ENCODE data around the gene HBG2. TPM values are rescaled to one million over a fixed set of nuclear protein-coding genes. Genes with fewer than 3 reads are reported as not detected.

The HBG2 gene
- total and polyA plus RNA-seq, 4 experiments from 2014 or later = not detected

GRCh38 chr11:5286901-5287300 lies 32.3 kb upstream of the HBG2 start:
- Mint-ChIP-seq H3K4me3 (no peak overlapping the region), H3K27me3 (peaks cover 0 to 1% of the 10 kb centered on the region in 2 donors), H3K36me3 (no peaks in the 10 kb centered on the region), H3K4me1 (no peaks in the 10 kb centered on the region), H3K27ac (no peak overlapping the region), H3K9me3 (peaks cover 0 to 2% (median 0%) of the 10 kb centered on the region in 8 donors)
- no peaks in the 10 kb centered on the region for H3K36me3 ChIP-seq (ENCODE audit: insufficient read depth, low read length)
- no peak overlapping the region for H3K4me3 ChIP-seq (ENCODE audit: low read length in 2 of 2)
- POLR2A ChIA-PET (ENCODE audit: partially characterized antibody) = no interaction called here
- CTCF ChIA-PET (ENCODE audit: partially characterized antibody) = no interaction called here
- no peaks in the 10 kb centered on the region for H3K27me3 ChIP-seq (ENCODE audit: insufficient read depth, low read length)
- DNase-seq = no peak
- H3K4me1 ChIP-seq (ENCODE audit: insufficient read depth, low read length) = no peaks in the 10 kb centered on the region
- no peaks in the 10 kb centered on the region for H3K9me3 ChIP-seq (ENCODE audit: control insufficient read depth in 1 of 2, low read length in 2 of 2)
- intact Hi-C loops (cut with micrococcal nuclease) = no loop called here
- H3K27ac ChIP-seq (ENCODE audit: low read depth, low read length) = no peak overlapping the region

- Histone ChIP-seq H3K27me3 (ENCODE audit: insufficient read depth, low read length) (no peaks in the 10 kb centered on the region), H3K4me1 (ENCODE audit: insufficient read depth, low read length) (no peaks in the 10 kb centered on the region), H3K9me3 (ENCODE audit: control insufficient read depth in 1 of 2, low read length in 2 of 2) (no peaks in the 10 kb centered on the region), H3K27ac (ENCODE audit: low read depth, low read length) (no peak overlapping the region), H3K4me3 (ENCODE audit: low read length in 2 of 2) (no peak overlapping the region), H3K36me3 (ENCODE audit: insufficient read depth, low read length) (no peaks in the 10 kb centered on the region)
- ChIA-PET CTCF (ENCODE audit: partially characterized antibody) (no interaction called here), POLR2A (ENCODE audit: partially characterized antibody) (no interaction called here)
- H3K4me1 Mint-ChIP-seq = no peaks in the 10 kb centered on the region
- H3K36me3 Mint-ChIP-seq = no peaks in the 10 kb centered on the region
- intact Hi-C loops (cut with micrococcal nuclease) = no loop called here
- H3K27me3 Mint-ChIP-seq = peaks cover 0 to 1% of the 10 kb centered on the region in 2 donors
- H3K9me3 Mint-ChIP-seq = peaks cover 0 to 2% (median 0%) of the 10 kb centered on the region in 8 donors
- DNase-seq = no peak
- H3K4me3 Mint-ChIP-seq = no peak overlapping the region
- H3K27ac Mint-ChIP-seq = no peak overlapping the region
Observed at GRCh38 chr11:5286351-5286750, 31.8 kb upstream of the HBG2 start.

GRCh38 chr11:5285703-5286340 lies 31.2 kb upstream of the HBG2 start:
- peaks cover 0 to 1% of the 10 kb centered on the region in 2 donors for H3K27me3 Mint-ChIP-seq
- H3K36me3 Mint-ChIP-seq = no peaks in the 10 kb centered on the region
- no peaks in the 10 kb centered on the region for H3K4me1 Mint-ChIP-seq
- CTCF ChIA-PET (ENCODE audit: partially characterized antibody) = no interaction called here
- Histone ChIP-seq H3K27me3 (ENCODE audit: insufficient read depth, low read length) (no peaks in the 10 kb centered on the region), H3K4me1 (ENCODE audit: insufficient read depth, low read length) (no peaks in the 10 kb centered on the region), H3K36me3 (ENCODE audit: insufficient read depth, low read length) (no peaks in the 10 kb centered on the region), H3K9me3 (ENCODE audit: control insufficient read depth in 1 of 2, low read length in 2 of 2) (no peaks in the 10 kb centered on the region), H3K4me3 (ENCODE audit: low read length in 2 of 2) (no peak overlapping the region), H3K27ac (ENCODE audit: low read depth, low read length) (no peak overlapping the region)
- POLR2A ChIA-PET (ENCODE audit: partially characterized antibody) = no interaction called here
- H3K27ac Mint-ChIP-seq = no peak overlapping the region
- intact Hi-C loops (cut with micrococcal nuclease) = no loop called here
- H3K9me3 Mint-ChIP-seq = peaks cover 0 to 1% (median 0%) of the 10 kb centered on the region in 8 donors
- no peak overlapping the region for H3K4me3 Mint-ChIP-seq
- DNase-seq = no peak

- intact Hi-C loops (cut with micrococcal nuclease) = no loop called here
- Mint-ChIP-seq H3K4me3 (no peak overlapping the region), H3K27ac (no peak overlapping the region), H3K36me3 (no peaks in the 10 kb centered on the region), H3K9me3 (no peaks in the 10 kb centered on the region), H3K27me3 (peaks cover 1 to 2% of the 10 kb centered on the region in 2 donors), H3K4me1 (no peaks in the 10 kb centered on the region)
- H3K36me3 ChIP-seq (ENCODE audit: insufficient read depth, low read length) = no peaks in the 10 kb centered on the region
- ChIA-PET CTCF (ENCODE audit: partially characterized antibody) (no interaction called here), POLR2A (ENCODE audit: partially characterized antibody) (no interaction called here)
- H3K4me3 ChIP-seq (ENCODE audit: low read length in 2 of 2) = no peak overlapping the region
- no peak for DNase-seq
- H3K27ac ChIP-seq (ENCODE audit: low read depth, low read length) = no peak overlapping the region
- H3K27me3 ChIP-seq (ENCODE audit: insufficient read depth, low read length) = no peaks in the 10 kb centered on the region
- H3K9me3 ChIP-seq (ENCODE audit: control insufficient read depth in 1 of 2, low read length in 2 of 2) = no peaks in the 10 kb centered on the region
- H3K4me1 ChIP-seq (ENCODE audit: insufficient read depth, low read length) = no peaks in the 10 kb centered on the region
Observed at GRCh38 chr11:5284637-5285036, 30.1 kb upstream of the HBG2 start.

GRCh38 chr11:5283882-5284281 lies 29.3 kb upstream of the HBG2 start:
- no peaks in the 10 kb centered on the region for H3K4me1 Mint-ChIP-seq
- Histone ChIP-seq H3K4me1 (ENCODE audit: insufficient read depth, low read length) (no peaks in the 10 kb centered on the region), H3K27me3 (ENCODE audit: insufficient read depth, low read length) (no peaks in the 10 kb centered on the region), H3K27ac (ENCODE audit: low read depth, low read length) (no peak overlapping the region), H3K4me3 (ENCODE audit: low read length in 2 of 2) (no peak overlapping the region), H3K36me3 (ENCODE audit: insufficient read depth, low read length) (no peaks in the 10 kb centered on the region), H3K9me3 (ENCODE audit: control insufficient read depth in 1 of 2, low read length in 2 of 2) (no peaks in the 10 kb centered on the region)
- no peak overlapping the region for H3K4me3 Mint-ChIP-seq
- H3K9me3 Mint-ChIP-seq = no peaks in the 10 kb centered on the region
- DNase-seq = no peak
- intact Hi-C loops (cut with micrococcal nuclease) = no loop called here
- POLR2A ChIA-PET (ENCODE audit: partially characterized antibody) = no interaction called here
- peaks cover 1 to 2% of the 10 kb centered on the region in 2 donors for H3K27me3 Mint-ChIP-seq
- CTCF ChIA-PET (ENCODE audit: partially characterized antibody) = no interaction called here
- H3K27ac Mint-ChIP-seq = no peak overlapping the region
- no peaks in the 10 kb centered on the region for H3K36me3 Mint-ChIP-seq

GRCh38 chr11:5283086-5283485 lies 28.5 kb upstream of the HBG2 start:
- Mint-ChIP-seq H3K4me1 (no peaks in the 10 kb centered on the region), H3K9me3 (no peaks in the 10 kb centered on the region), H3K36me3 (no peaks in the 10 kb centered on the region), H3K4me3 (no peak overlapping the region), H3K27ac (no peak overlapping the region), H3K27me3 (peaks cover 1 to 2% of the 10 kb centered on the region in 2 donors)
- H3K36me3 ChIP-seq (ENCODE audit: insufficient read depth, low read length) = no peaks in the 10 kb centered on the region
- H3K9me3 ChIP-seq (ENCODE audit: control insufficient read depth in 1 of 2, low read length in 2 of 2) = no peaks in the 10 kb centered on the region
- intact Hi-C loops (cut with micrococcal nuclease) = no loop called here
- no peak for DNase-seq
- H3K4me1 ChIP-seq (ENCODE audit: insufficient read depth, low read length) = no peaks in the 10 kb centered on the region
- no peak overlapping the region for H3K4me3 ChIP-seq (ENCODE audit: low read length in 2 of 2)
- no peaks in the 10 kb centered on the region for H3K27me3 ChIP-seq (ENCODE audit: insufficient read depth, low read length)
- CTCF ChIA-PET (ENCODE audit: partially characterized antibody) = no interaction called here
- H3K27ac ChIP-seq (ENCODE audit: low read depth, low read length) = no peak overlapping the region
- POLR2A ChIA-PET (ENCODE audit: partially characterized antibody) = no interaction called here

GRCh38 chr11:5282628-5283027 lies 28.0 kb upstream of the HBG2 start:
- H3K4me3 Mint-ChIP-seq = no peak overlapping the region
- POLR2A ChIA-PET (ENCODE audit: partially characterized antibody) = no interaction called here
- CTCF ChIA-PET (ENCODE audit: partially characterized antibody) = no interaction called here
- intact Hi-C loops (cut with micrococcal nuclease) = no loop called here
- H3K36me3 ChIP-seq (ENCODE audit: insufficient read depth, low read length) = no peaks in the 10 kb centered on the region
- no peaks in the 10 kb centered on the region for H3K9me3 ChIP-seq (ENCODE audit: control insufficient read depth in 1 of 2, low read length in 2 of 2)
- H3K27ac ChIP-seq (ENCODE audit: low read depth, low read length) = no peak overlapping the region
- H3K27ac Mint-ChIP-seq = no peak overlapping the region
- H3K4me1 ChIP-seq (ENCODE audit: insufficient read depth, low read length) = no peaks in the 10 kb centered on the region
- peaks cover 1 to 2% of the 10 kb centered on the region in 2 donors for H3K27me3 Mint-ChIP-seq
- no peaks in the 10 kb centered on the region for H3K9me3 Mint-ChIP-seq
- H3K36me3 Mint-ChIP-seq = no peaks in the 10 kb centered on the region
- H3K4me1 Mint-ChIP-seq = no peaks in the 10 kb centered on the region
- H3K4me3 ChIP-seq (ENCODE audit: low read length in 2 of 2) = no peak overlapping the region
- no peaks in the 10 kb centered on the region for H3K27me3 ChIP-seq (ENCODE audit: insufficient read depth, low read length)
- no peak for DNase-seq

- H3K27ac Mint-ChIP-seq = no peak overlapping the region
- ChIA-PET POLR2A (ENCODE audit: partially characterized antibody) (no interaction called here), CTCF (ENCODE audit: partially characterized antibody) (no interaction called here)
Observed at GRCh38 chr11:5281596-5281995, 27.0 kb upstream of the HBG2 start.

More at GRCh38 chr11:5281596-5281995, 27.0 kb upstream of the HBG2 start:
- no peaks in the 10 kb centered on the region for H3K4me1 Mint-ChIP-seq
- Histone ChIP-seq H3K4me3 (ENCODE audit: low read length in 2 of 2) (no peak overlapping the region), H3K27me3 (ENCODE audit: insufficient read depth, low read length) (no peaks in the 10 kb centered on the region), H3K9me3 (ENCODE audit: control insufficient read depth in 1 of 2, low read length in 2 of 2) (no peaks in the 10 kb centered on the region), H3K36me3 (ENCODE audit: insufficient read depth, low read length) (no peaks in the 10 kb centered on the region), H3K27ac (ENCODE audit: low read depth, low read length) (no peak overlapping the region), H3K4me1 (ENCODE audit: insufficient read depth, low read length) (no peaks in the 10 kb centered on the region)
- intact Hi-C loops (cut with micrococcal nuclease) = no loop called here
- no peaks in the 10 kb centered on the region for H3K36me3 Mint-ChIP-seq
- no peaks in the 10 kb centered on the region for H3K9me3 Mint-ChIP-seq
- no peak overlapping the region for H3K4me3 Mint-ChIP-seq
- no peak for DNase-seq
- H3K27me3 Mint-ChIP-seq = peaks cover 1 to 2% of the 10 kb centered on the region in 2 donors
